HepG2 (cell line): ENCODE data around the gene PPP1R1B. TPM values are rescaled to one million over a fixed set of nuclear protein-coding genes. Genes with fewer than 3 reads are reported as not detected.

Experiments
- BRCA1 ChIP-seq: sonication (generic); formaldehyde crosslinking; IDR thresholded peaks from 2 replicates; pipeline ENCODE4 v1.4.0; 2020; ENCODE audit warnings: missing genetic modification reagents
- CREM ChIP-seq, 2 experiments: sonication (generic) in 1 of 2; formaldehyde crosslinking in 1 of 2; IDR thresholded peaks; 2 replicates each; pipeline versions ENCODE4 v1.4.0 to v1.6.1; 2016 to 2020; ENCODE audit warnings: antibody characterized with exemption in 1 of 2, mild to moderate bottlenecking in 1 of 2, missing genetic modification reagents in 1 of 2
- GATAD1 ChIP-seq: IDR thresholded peaks from 2 replicates; pipeline ENCODE4 v1.6.1; 2016; ENCODE audit warnings: missing genetic modification reagents, missing compliant biosample characterization
- MIER2 ChIP-seq: IDR thresholded peaks from 2 replicates; pipeline ENCODE4 v1.6.1; 2016; ENCODE audit warnings: missing biosample characterization, missing genetic modification reagents
- POLR2AphosphoS5 ChIP-seq: IDR thresholded peaks from 2 replicates; pipeline ENCODE4 v1.6.1; 2012; ENCODE audit warnings: low read depth, low read length
- TFAP4 ChIP-seq: sonication (generic); IDR thresholded peaks from 2 replicates; pipeline ENCODE4 v1.6.1; 2016; ENCODE audit warnings: low read depth, borderline replicate concordance
- ZBTB20 ChIP-seq: sonication (generic); formaldehyde crosslinking; IDR thresholded peaks from 2 replicates; pipeline ENCODE4 v1.8.1; 2023; ENCODE audit warnings: missing genetic modification reagents, low read depth, mild to moderate bottlenecking, borderline replicate concordance
- ZBTB25 ChIP-seq: IDR thresholded peaks from 2 replicates; pipeline ENCODE4 v1.6.1; 2018; ENCODE audit warnings: missing genetic modification reagents
- ZBTB33 ChIP-seq: sonication (generic); formaldehyde crosslinking; IDR thresholded peaks from 2 replicates; pipeline ENCODE4 v1.4.0; 2020; ENCODE audit warnings: missing genetic modification reagents
- ZBTB38 ChIP-seq: sonication (generic); formaldehyde crosslinking; IDR thresholded peaks from 2 replicates; pipeline ENCODE4 v1.5.1; 2020; ENCODE audit warnings: mild to moderate bottlenecking, missing genetic modification reagents
- ZKSCAN5 ChIP-seq: sonication (generic); formaldehyde crosslinking; IDR thresholded peaks from 2 replicates; pipeline ENCODE4 v1.5.1; 2020; ENCODE audit warnings: mild to moderate bottlenecking, missing genetic modification reagents
- ZMYM4 ChIP-seq: sonication (generic); formaldehyde crosslinking; IDR thresholded peaks from 2 replicates; pipeline ENCODE4 v1.8.1; 2023; ENCODE audit warnings: mild to moderate bottlenecking, missing genetic modification reagents
- ZNF136 ChIP-seq: sonication (generic); formaldehyde crosslinking; IDR thresholded peaks from 2 replicates; pipeline ENCODE4 v1.8.1; 2022; ENCODE audit warnings: low read depth, mild to moderate bottlenecking, moderate library complexity, missing genetic modification reagents
- ZNF180 ChIP-seq: sonication (generic); formaldehyde crosslinking; IDR thresholded peaks from 2 replicates; pipeline ENCODE4 v1.4.0; 2020; ENCODE audit warnings: low read depth, missing genetic modification reagents, borderline replicate concordance
- ZNF224 ChIP-seq: sonication (generic); formaldehyde crosslinking; IDR thresholded peaks from 2 replicates; pipeline ENCODE4 v1.5.0; 2020; ENCODE audit warnings: mild to moderate bottlenecking, missing genetic modification reagents
- ZNF264 ChIP-seq: sonication (generic); formaldehyde crosslinking; IDR thresholded peaks from 2 replicates; pipeline ENCODE4 v1.4.0; 2020; ENCODE audit warnings: missing genetic modification reagents
- ZNF407 ChIP-seq: sonication (generic); formaldehyde crosslinking; IDR thresholded peaks from one replicate; pipeline ENCODE4 v1.5.1; 2020; ENCODE audit warnings: mild to moderate bottlenecking, missing genetic modification reagents; ENCODE audit errors: not compliant biosample characterization
- polyA plus RNA-seq, 8 experiments: library from polyadenylated mRNA; depleted of rRNA in 3 of 8; stranded (reverse) in 7 of 8; unstranded in 1 of 8; fragments of >200 nt; fragmentation: Illumina TruSeq in 4 of 8; extraction: Trizol in 4 of 8; gene quantifications; 2 replicates each; pipeline versions ENCODE4 v1.2.1 to v1.2.3, GENCODE V29; 2011 to 2016; ENCODE audit warnings: low read depth in 4 of 8, missing spikeins in 1 of 8, mixed read lengths in 1 of 8; ENCODE audit not compliant: insufficient read depth in 1 of 8
- total RNA-seq, 5 experiments: library from RNA; depleted of rRNA; stranded (reverse); fragments of >200 nt; fragmentation: Illumina TruSeq; extraction: Trizol; gene quantifications; 2 replicates each; pipeline ENCODE4 v1.2.3, GENCODE V29; 2016; ENCODE audit warnings: low read depth in 1 of 5

The PPP1R1B gene
- total and polyA plus RNA-seq, 2 of the 13 experiments (the other 11 are each of a cell fraction or from before 2014, with no cell fraction given) = 0.08 TPM; not detected in 1

- TF ChIP-seq ZNF407 (CRISPR knock-in tag) (peak; percentile 63), MIER2 (CRISPR knock-in tag) (0 out of 2 replicates have a peak, but pooled peaks have one; percentile 31), GATAD1 (CRISPR knock-in tag) (no peak), ZBTB20 (CRISPR knock-in tag) (no peak), ZMYM4 (CRISPR knock-in tag) (0 out of 2 replicates have a peak, but pooled peaks have one; percentile 15), ZNF180 (CRISPR knock-in tag) (no peak), ZBTB25 (CRISPR knock-in tag) (no peak), POLR2AphosphoS5 (no peak; the same call in 1 of the 2 replicates), ZNF264 (CRISPR knock-in tag) (no peak), ZBTB38 (CRISPR knock-in tag) (peak; percentile 69), ZNF136 (CRISPR knock-in tag) (peak; percentile 78; the same call in 1 of the 2 replicates), ZBTB33 (CRISPR knock-in tag) (peak; percentile 13; the same call in 1 of the 2 replicates), ZNF224 (CRISPR knock-in tag) (no peak), CREM (IDR thresholded peaks at IDR 0.05) (no peak), CREM (CRISPR knock-in tag; IDR thresholded peaks at IDR 0.05) (no peak), ZKSCAN5 (CRISPR knock-in tag) (no peak), BRCA1 (no peak), TFAP4 (no peak)
Measured at GRCh38 chr17:39671651-39672521, 45.1 kb downstream of the PPP1R1B start (continued).
